Measurements from ENCODE around the gene EN2.

The EN2 gene

GRCh38 chr7:155412416-155413253, 45.3 kb upstream of the EN2 start:
- H3K4me1 ChIP-seq = peaks cover 0 to 4% (median 0%) of the 10 kb centered on the region in 4 donors
- peaks cover 0 to 51% of the 10 kb centered on the region in 2 donors for H3K27me3 ChIP-seq
- H3K4me3 ChIP-seq = no peak overlapping the region
- TF ChIP-seq, protein P1, sequence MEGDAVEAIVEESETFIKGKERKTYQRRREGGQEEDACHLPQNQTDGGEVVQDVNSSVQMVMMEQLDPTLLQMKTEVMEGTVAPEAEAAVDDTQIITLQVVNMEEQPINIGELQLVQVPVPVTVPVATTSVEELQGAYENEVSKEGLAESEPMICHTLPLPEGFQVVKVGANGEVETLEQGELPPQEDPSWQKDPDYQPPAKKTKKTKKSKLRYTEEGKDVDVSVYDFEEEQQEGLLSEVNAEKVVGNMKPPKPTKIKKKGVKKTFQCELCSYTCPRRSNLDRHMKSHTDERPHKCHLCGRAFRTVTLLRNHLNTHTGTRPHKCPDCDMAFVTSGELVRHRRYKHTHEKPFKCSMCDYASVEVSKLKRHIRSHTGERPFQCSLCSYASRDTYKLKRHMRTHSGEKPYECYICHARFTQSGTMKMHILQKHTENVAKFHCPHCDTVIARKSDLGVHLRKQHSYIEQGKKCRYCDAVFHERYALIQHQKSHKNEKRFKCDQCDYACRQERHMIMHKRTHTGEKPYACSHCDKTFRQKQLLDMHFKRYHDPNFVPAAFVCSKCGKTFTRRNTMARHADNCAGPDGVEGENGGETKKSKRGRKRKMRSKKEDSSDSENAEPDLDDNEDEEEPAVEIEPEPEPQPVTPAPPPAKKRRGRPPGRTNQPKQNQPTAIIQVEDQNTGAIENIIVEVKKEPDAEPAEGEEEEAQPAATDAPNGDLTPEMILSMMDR (IDR thresholded peaks at IDR 0.05) = no peak
- H3K27ac ChIP-seq = no peak overlapping the region
- no peaks in the 10 kb centered on the region for H3K9me3 ChIP-seq
- DNase-seq = no peak
- intact Hi-C loops (cut with DNase I; ENCODE audit: low total_unique reads) = no loop called here
- no peaks in the 10 kb centered on the region for H3K36me3 ChIP-seq

GRCh38 chr7:155414547-155415492, 43.1 kb upstream of the EN2 start:
- TF ChIP-seq, protein P1 (IDR thresholded peaks at IDR 0.05) = no peak
- no peak overlapping the region for H3K27ac ChIP-seq
- H3K27me3 ChIP-seq = peaks cover 0 to 59% of the 10 kb centered on the region in 2 donors
- no peaks in the 10 kb centered on the region for H3K4me1 ChIP-seq
- no peak overlapping the region for H3K4me3 ChIP-seq
- no peaks in the 10 kb centered on the region for H3K36me3 ChIP-seq
- no peaks in the 10 kb centered on the region for H3K9me3 ChIP-seq
- no peak for DNase-seq
- intact Hi-C loops (cut with DNase I; ENCODE audit: low total_unique reads) = no loop called here

- intact Hi-C loops (cut with DNase I; ENCODE audit: low total_unique reads) = no loop called here
Measured at GRCh38 chr7:155416646-155417380, 41.1 kb upstream of the EN2 start.

DNA sequence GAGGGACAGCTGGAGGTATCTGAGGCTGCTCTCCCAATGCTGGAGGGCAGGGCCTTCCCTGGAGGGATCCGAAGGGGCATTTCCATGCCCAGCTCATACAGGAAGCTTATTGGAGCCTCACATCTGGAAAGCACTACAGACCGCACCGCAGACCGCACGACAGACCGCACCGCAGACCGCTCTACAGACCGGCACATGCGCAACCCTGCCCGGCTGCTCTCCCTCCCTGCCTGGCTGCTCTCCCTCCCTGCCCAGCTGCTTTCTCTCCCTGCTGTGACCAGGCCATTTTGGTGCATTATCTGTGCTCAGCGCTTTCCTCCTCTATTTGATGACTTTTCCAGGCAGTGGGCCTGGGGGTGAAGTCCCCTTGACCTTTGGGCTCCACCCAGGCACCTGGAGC, 39.6 kb upstream of the EN2 start:
- TF ChIP-seq, protein P1 (IDR thresholded peaks at IDR 0.05) = no peak
- Histone ChIP-seq H3K36me3 (no peaks in the 10 kb centered on the region), H3K4me1 (no peaks in the 10 kb centered on the region), H3K27me3 (peaks cover 0 to 48% of the 10 kb centered on the region in 2 donors), H3K9me3 (no peaks in the 10 kb centered on the region), H3K4me3 (no peak overlapping the region), H3K27ac (no peak overlapping the region)
- intact Hi-C loops (cut with DNase I; ENCODE audit: low total_unique reads) = no loop called here
- no peak for DNase-seq

More at GRCh38 chr7:155416646-155417380, 41.1 kb upstream of the EN2 start:
- no peaks in the 10 kb centered on the region for H3K36me3 ChIP-seq
- no peak for DNase-seq
- no peak overlapping the region for H3K27ac ChIP-seq
- TF ChIP-seq, protein P1 (IDR thresholded peaks at IDR 0.05) = no peak
- no peaks in the 10 kb centered on the region for H3K9me3 ChIP-seq
- no peaks in the 10 kb centered on the region for H3K4me1 ChIP-seq
- H3K27me3 ChIP-seq = peaks cover 0 to 48% of the 10 kb centered on the region in 2 donors
- no peak overlapping the region for H3K4me3 ChIP-seq
